GM12891 (cell line): ENCODE measurements around the gene CAMK1D.

Source experiments
- POLR2A ChIP-seq: IDR thresholded peaks from 2 replicates; pipeline ENCODE4 v1.6.1; 2011; ENCODE audit warnings: low read depth, low read length, control low read depth
- TAF1 ChIP-seq: IDR thresholded peaks from 2 replicates; pipeline ENCODE4 v1.6.1; 2011; ENCODE audit warnings: low read depth, low read length, control low read depth

GRCh38 chr10:12819656-12820055, 470.3 kb downstream of the CAMK1D start:
- TF ChIP-seq POLR2A (no peak), TAF1 (no peak)
